OCI-LY1 (cell line): Measurements from ENCODE around the gene BHMT.
A peak's percentile ranks its signal among the peaks of the same experiment; 100 is the strongest.

Experiments
- H2AFZ ChIP-seq: fragments of 200-600 bp; sonication (generic), shearing (Covaris generic); 2 replicates; pipeline ENCODE4 v1.6.0; 2014; ENCODE audit warnings: antibody characterized with exemption, mild to moderate bottlenecking, low read length
- H3F3A ChIP-seq: fragments of 200-600 bp; sonication (generic), shearing (Covaris generic); 2 replicates; pipeline ENCODE4 v1.6.0; 2014; ENCODE audit warnings: mild to moderate bottlenecking, antibody characterized with exemption, low read length, moderate library complexity; ENCODE audit not compliant: insufficient read depth
- H3K27ac ChIP-seq: fragments of 200-600 bp; sonication (generic); 2 replicates; pipeline ENCODE4 v1.5.1; 2014; ENCODE audit warnings: low read length, mixed run types, mild to moderate bottlenecking, low read depth; ENCODE audit not compliant: poor library complexity, severe bottlenecking
- H3K27me3 ChIP-seq: fragments of 200-600 bp; sonication (generic); 2 replicates; pipeline ENCODE4 v1.6.0; 2014; ENCODE audit warnings: antibody characterized with exemption, mild to moderate bottlenecking, low read length, moderate library complexity; ENCODE audit not compliant: insufficient read depth
- H3K36me3 ChIP-seq: fragments of 200-600 bp; sonication (generic); 2 replicates; pipeline ENCODE4 v1.6.1; 2014; ENCODE audit warnings: mild to moderate bottlenecking, antibody characterized with exemption, low read length, moderate library complexity, mixed read lengths; ENCODE audit not compliant: insufficient read depth
- H3K4me1 ChIP-seq: fragments of 200-600 bp; sonication (generic); 2 replicates; pipeline ENCODE4 v1.5.1; 2014; ENCODE audit warnings: mild to moderate bottlenecking, low read length, moderate library complexity; ENCODE audit not compliant: insufficient read depth, severe bottlenecking
- H3K4me2 ChIP-seq: fragments of 200-600 bp; sonication (generic), shearing (Covaris generic); 2 replicates; pipeline ENCODE4 v1.6.1; 2014; ENCODE audit warnings: low read length
- H3K4me3 ChIP-seq: fragments of 200-600 bp; sonication (generic); 2 replicates; pipeline ENCODE4 v1.5.1; 2014; ENCODE audit warnings: low read length, low read depth, mild to moderate bottlenecking, mixed read lengths; ENCODE audit not compliant: poor library complexity, severe bottlenecking
- H3K79me2 ChIP-seq: fragments of 200-600 bp; shearing (Covaris generic); 2 replicates; pipeline ENCODE4 v1.6.1; 2016; ENCODE audit warnings: mixed run types, low read length, mixed read lengths; ENCODE audit not compliant: insufficient read depth
- H3K9ac ChIP-seq: fragments of 200-600 bp; sonication (generic), shearing (Covaris generic); 2 replicates; pipeline ENCODE4 v1.6.1; 2014; ENCODE audit warnings: mild to moderate bottlenecking, low read length, mixed read lengths
- H3K9me2 ChIP-seq: fragments of 200-600 bp; sonication (generic), shearing (Covaris generic); 2 replicates; pipeline ENCODE4 v1.6.1; 2014; ENCODE audit warnings: low read depth, mild to moderate bottlenecking, low read length, mixed read lengths
- H3K9me3 ChIP-seq: fragments of 200-600 bp; shearing (Covaris generic); 2 replicates; pipeline ENCODE4 v1.6.1; 2014; ENCODE audit warnings: low read length, mixed read lengths
- H4K20me1 ChIP-seq: fragments of 200-600 bp; sonication (generic), shearing (Covaris generic); 2 replicates; pipeline ENCODE4 v1.6.0; 2016; ENCODE audit warnings: mild to moderate bottlenecking, low read length; ENCODE audit not compliant: insufficient read depth
- EZH2 ChIP-seq: fragments of 200-600 bp; sonication (generic), shearing (Covaris generic); IDR thresholded peaks from 2 replicates; pipeline ENCODE4 v1.8.0; 2017; ENCODE audit warnings: borderline replicate concordance, mixed run types, mild to moderate bottlenecking, antibody characterized with exemption, low read length, moderate library complexity, mixed read lengths
- TF ChIP-seq, protein P1 (sequence below): fragments of 200-600 bp; sonication (generic), shearing (Covaris generic); IDR thresholded peaks from 2 replicates; pipeline ENCODE4 v1.5.1; 2017; ENCODE audit warnings: mild to moderate bottlenecking, antibody characterized with exemption, low read length, moderate library complexity, mixed read lengths

BHMT gene

GRCh38 chr5:79108086-79108485 lies 3.5 kb upstream of the BHMT start:
- H3K4me3 ChIP-seq: no peak overlapping the region
- no peaks in the 10 kb centered on the region for H3K4me1 ChIP-seq
- no peak overlapping the region for H3K4me2 ChIP-seq
- H3K27me3 ChIP-seq: no peaks in the 10 kb centered on the region; the same call in 1 of the 2 replicates
- no peak overlapping the region for H2AFZ ChIP-seq
- no peak overlapping the region for H3K9ac ChIP-seq
- H3K9me2 ChIP-seq: no peaks in the 10 kb centered on the region
- TF ChIP-seq, protein P1, sequence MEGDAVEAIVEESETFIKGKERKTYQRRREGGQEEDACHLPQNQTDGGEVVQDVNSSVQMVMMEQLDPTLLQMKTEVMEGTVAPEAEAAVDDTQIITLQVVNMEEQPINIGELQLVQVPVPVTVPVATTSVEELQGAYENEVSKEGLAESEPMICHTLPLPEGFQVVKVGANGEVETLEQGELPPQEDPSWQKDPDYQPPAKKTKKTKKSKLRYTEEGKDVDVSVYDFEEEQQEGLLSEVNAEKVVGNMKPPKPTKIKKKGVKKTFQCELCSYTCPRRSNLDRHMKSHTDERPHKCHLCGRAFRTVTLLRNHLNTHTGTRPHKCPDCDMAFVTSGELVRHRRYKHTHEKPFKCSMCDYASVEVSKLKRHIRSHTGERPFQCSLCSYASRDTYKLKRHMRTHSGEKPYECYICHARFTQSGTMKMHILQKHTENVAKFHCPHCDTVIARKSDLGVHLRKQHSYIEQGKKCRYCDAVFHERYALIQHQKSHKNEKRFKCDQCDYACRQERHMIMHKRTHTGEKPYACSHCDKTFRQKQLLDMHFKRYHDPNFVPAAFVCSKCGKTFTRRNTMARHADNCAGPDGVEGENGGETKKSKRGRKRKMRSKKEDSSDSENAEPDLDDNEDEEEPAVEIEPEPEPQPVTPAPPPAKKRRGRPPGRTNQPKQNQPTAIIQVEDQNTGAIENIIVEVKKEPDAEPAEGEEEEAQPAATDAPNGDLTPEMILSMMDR: no peak
- TF ChIP-seq EZH2: no peak
- H3K36me3 ChIP-seq: no peaks in the 10 kb centered on the region
- H3K9me3 ChIP-seq: no peaks in the 10 kb centered on the region
- H3K27ac ChIP-seq: no peak overlapping the region
- no peaks in the 10 kb centered on the region for H3F3A ChIP-seq
- H3K79me2 ChIP-seq: no peaks in the 10 kb centered on the region
- no peaks in the 10 kb centered on the region for H4K20me1 ChIP-seq

DNA sequence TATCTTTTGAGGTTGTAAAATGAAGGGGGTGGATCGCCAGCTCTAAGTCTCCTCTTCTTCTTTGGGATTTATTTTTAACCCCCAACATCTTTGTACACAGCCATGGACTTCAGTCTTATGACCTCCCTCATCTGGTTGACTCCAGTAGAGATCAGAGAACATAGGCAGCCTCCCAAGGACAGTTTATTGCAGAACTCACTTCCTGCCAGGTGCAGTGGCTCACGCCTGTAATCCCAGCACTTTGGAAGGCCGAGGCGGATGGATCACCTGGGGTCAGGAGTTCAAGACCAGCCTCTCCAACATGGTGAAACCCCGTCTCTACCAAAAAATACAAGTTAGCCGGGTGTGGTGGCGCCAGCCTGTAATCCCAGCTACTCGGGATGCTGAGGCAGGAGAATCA lies 2.8 kb upstream of the BHMT start:
- H3K36me3 ChIP-seq: no peaks in the 10 kb centered on the region
- no peak for TF ChIP-seq EZH2
- TF ChIP-seq, protein P1: no peak
- H3K4me3 ChIP-seq: no peak overlapping the region
- no peaks in the 10 kb centered on the region for H3F3A ChIP-seq
- no peak overlapping the region for H2AFZ ChIP-seq
- no peaks in the 10 kb centered on the region for H3K4me1 ChIP-seq
- no peaks in the 10 kb centered on the region for H3K79me2 ChIP-seq
- H3K9me2 ChIP-seq: no peaks in the 10 kb centered on the region
- no peak overlapping the region for H3K4me2 ChIP-seq
- no peak overlapping the region for H3K27ac ChIP-seq
- no peaks in the 10 kb centered on the region for H3K9me3 ChIP-seq
- H3K9ac ChIP-seq: no peak overlapping the region
- H3K27me3 ChIP-seq: no peaks in the 10 kb centered on the region; the same call in 1 of the 2 replicates
- H4K20me1 ChIP-seq: no peaks in the 10 kb centered on the region

DNA sequence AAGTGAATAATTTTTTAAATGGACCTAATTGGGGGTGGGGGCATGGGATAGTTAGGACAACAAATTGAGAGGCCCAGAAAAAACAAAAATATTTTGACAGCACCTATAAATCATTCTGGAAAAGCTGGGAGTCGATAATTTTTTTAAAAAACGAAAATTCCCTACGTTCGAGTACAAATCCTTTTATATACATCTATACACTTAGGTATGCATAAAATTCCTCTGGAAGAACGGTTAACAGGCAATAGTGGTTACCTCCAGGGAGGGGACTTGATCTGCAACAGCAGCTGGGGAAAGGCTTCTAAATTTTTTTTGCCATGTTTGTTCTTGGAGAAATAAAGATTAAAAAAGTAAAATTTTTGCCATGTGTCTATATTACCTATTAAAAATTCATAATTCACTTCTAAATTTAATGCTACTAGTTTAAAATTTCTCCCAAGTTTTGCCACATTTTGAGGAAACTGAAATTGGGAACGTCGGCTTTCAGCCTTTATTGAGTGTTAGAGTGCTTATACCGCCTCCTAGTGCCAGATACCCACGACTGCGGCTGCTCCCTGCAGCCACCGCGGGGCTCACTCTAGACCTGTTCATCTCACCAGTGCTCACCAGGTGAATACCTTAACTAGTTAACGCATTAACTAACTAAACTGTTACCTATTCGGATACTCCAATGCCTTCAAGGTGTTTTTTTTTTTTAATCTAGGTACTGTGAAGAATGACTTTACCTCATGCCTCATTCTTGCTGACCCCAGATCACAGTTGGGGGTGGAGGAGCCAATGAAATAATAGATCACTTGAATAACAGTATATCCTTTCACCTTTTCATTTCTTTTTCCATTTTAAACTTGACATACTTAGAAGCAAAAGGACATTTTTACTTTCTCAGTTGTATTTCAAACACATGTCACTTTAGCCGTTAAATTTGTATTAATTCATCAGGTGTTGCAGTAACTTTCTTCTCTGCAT lies 1.8 kb upstream of the BHMT start:
- H3K79me2 ChIP-seq: no peaks in the 10 kb centered on the region
- H3K4me1 ChIP-seq: no peaks in the 10 kb centered on the region
- no peaks in the 10 kb centered on the region for H3K36me3 ChIP-seq
- no peaks in the 10 kb centered on the region for H3K9me2 ChIP-seq
- H2AFZ ChIP-seq: no peak overlapping the region
- no peak overlapping the region for H3K27ac ChIP-seq
- H3K9ac ChIP-seq: no peak overlapping the region
- no peaks in the 10 kb centered on the region for H4K20me1 ChIP-seq
- H3K4me2 ChIP-seq: no peak overlapping the region
- H3K4me3 ChIP-seq: no peak overlapping the region
- H3K9me3 ChIP-seq: no peaks in the 10 kb centered on the region
- no peaks in the 10 kb centered on the region for H3F3A ChIP-seq
- TF ChIP-seq, protein P1: peak; percentile 62
- TF ChIP-seq EZH2: no peak
- no peaks in the 10 kb centered on the region; the same call in 1 of the 2 replicates for H3K27me3 ChIP-seq
